ENCODE data around the gene FAM156A. TPM values are rescaled to one million over a fixed set of nuclear protein-coding genes. Genes with fewer than 3 reads are reported as not detected.

FAM156A gene
- total and polyA plus RNA-seq, 12 donors: 5.5 to 12.4 (median 7.9) TPM

GRCh38 chrX:53003111-53003510, 44.8 kb upstream of the FAM156A start:
- intact Hi-C loops (cut with DNase I): no loop called here
- H3K36me3 ChIP-seq: no peaks in the 10 kb centered on the region
- peaks cover 0 to 13% (median 0%) of the 10 kb centered on the region in 9 donors for H3K4me1 ChIP-seq
- no peak overlapping the region for H3K4me3 ChIP-seq
- ATAC-seq (no peak), DNase-seq (no peak)
- no peak for TF ChIP-seq CTCF (IDR thresholded peaks at IDR 0.05)
- 34 to 47% methylated on average over 6 of the region's 6 CpGs for WGBS, 2 donors
- no peak overlapping the region for H3K27ac ChIP-seq
- H3K27me3 ChIP-seq: peaks cover 0 to 91% (median 0%) of the 10 kb centered on the region in 7 donors
- H3K9me3 ChIP-seq: no peaks in the 10 kb centered on the region

GRCh38 chrX:53001958-53002357, 43.6 kb upstream of the FAM156A start:
- peaks cover 0 to 80% (median 0%) of the 10 kb centered on the region in 7 donors for H3K27me3 ChIP-seq
- no peak for ATAC-seq
- WGBS, 2 donors: 86 to 93% methylated on average over 2 of the region's 2 CpGs

GRCh38 chrX:53000447-53001135, 42.3 kb upstream of the FAM156A start:
- Histone ChIP-seq H3K4me3 (no peak overlapping the region), H3K9me3 (no peaks in the 10 kb centered on the region), H3K27me3 (peaks cover 0 to 66% (median 0%) of the 10 kb centered on the region in 7 donors), H3K4me1 (peaks cover 0 to 19% (median 4%) of the 10 kb centered on the region in 9 donors), H3K27ac (no peak overlapping the region), H3K36me3 (no peaks in the 10 kb centered on the region)
- DNase-seq (no peak), ATAC-seq (no peak)
- intact Hi-C loops (cut with DNase I): no loop called here
- no peak for TF ChIP-seq CTCF (IDR thresholded peaks at IDR 0.05)
- WGBS, 2 donors: 25 to 26% methylated on average over 36 of the region's 36 CpGs

More at GRCh38 chrX:53001958-53002357, 43.6 kb upstream of the FAM156A start:
- H3K36me3 ChIP-seq: no peaks in the 10 kb centered on the region
- no peak overlapping the region for H3K27ac ChIP-seq
- peaks cover 0 to 13% (median 0%) of the 10 kb centered on the region in 9 donors for H3K4me1 ChIP-seq
- H3K9me3 ChIP-seq: no peaks in the 10 kb centered on the region
- no peak overlapping the region for H3K4me3 ChIP-seq
- intact Hi-C loops (cut with DNase I): no loop called here
- no peak for DNase-seq
- no peak for TF ChIP-seq CTCF (IDR thresholded peaks at IDR 0.05)

- WGBS, 2 donors: 2 to 17% methylated on average over 3 to 4 of the region's 4 CpGs
- DNase-seq: no peak
- ATAC-seq: peak in 1 of 8 donors; percentile 2
- Histone ChIP-seq H3K27ac (peak overlapping the region; percentile 82 to 94 (median 90)), H3K4me1 (peaks cover 0 to 22% (median 12%) of the 10 kb centered on the region in 9 donors), H3K27me3 (peaks cover 0 to 26% (median 0%) of the 10 kb centered on the region in 7 donors), H3K4me3 (peak overlapping the region; percentile 21 to 74 (median 58)), H3K9me3 (no peaks in the 10 kb centered on the region), H3K36me3 (no peaks in the 10 kb centered on the region)
- intact Hi-C loops (cut with DNase I): no loop called here
- TF ChIP-seq CTCF (IDR thresholded peaks at IDR 0.05): no peak
Measured at GRCh38 chrX:52995987-52996331, 37.6 kb upstream of the FAM156A start.

All from heart right ventricle (tissue), 16 donors.